GM12874 (cell line): ENCODE data around the gene SEC24D.

Experiments
- TF ChIP-seq, protein P1 (sequence below): IDR thresholded peaks from 2 replicates; pipeline ENCODE4 v1.5.1; 2011; ENCODE audit warnings: low read depth, mild to moderate bottlenecking, control low read depth, low read length, moderate library complexity; ENCODE audit not compliant: insufficient read depth

Gene SEC24D

DNA sequence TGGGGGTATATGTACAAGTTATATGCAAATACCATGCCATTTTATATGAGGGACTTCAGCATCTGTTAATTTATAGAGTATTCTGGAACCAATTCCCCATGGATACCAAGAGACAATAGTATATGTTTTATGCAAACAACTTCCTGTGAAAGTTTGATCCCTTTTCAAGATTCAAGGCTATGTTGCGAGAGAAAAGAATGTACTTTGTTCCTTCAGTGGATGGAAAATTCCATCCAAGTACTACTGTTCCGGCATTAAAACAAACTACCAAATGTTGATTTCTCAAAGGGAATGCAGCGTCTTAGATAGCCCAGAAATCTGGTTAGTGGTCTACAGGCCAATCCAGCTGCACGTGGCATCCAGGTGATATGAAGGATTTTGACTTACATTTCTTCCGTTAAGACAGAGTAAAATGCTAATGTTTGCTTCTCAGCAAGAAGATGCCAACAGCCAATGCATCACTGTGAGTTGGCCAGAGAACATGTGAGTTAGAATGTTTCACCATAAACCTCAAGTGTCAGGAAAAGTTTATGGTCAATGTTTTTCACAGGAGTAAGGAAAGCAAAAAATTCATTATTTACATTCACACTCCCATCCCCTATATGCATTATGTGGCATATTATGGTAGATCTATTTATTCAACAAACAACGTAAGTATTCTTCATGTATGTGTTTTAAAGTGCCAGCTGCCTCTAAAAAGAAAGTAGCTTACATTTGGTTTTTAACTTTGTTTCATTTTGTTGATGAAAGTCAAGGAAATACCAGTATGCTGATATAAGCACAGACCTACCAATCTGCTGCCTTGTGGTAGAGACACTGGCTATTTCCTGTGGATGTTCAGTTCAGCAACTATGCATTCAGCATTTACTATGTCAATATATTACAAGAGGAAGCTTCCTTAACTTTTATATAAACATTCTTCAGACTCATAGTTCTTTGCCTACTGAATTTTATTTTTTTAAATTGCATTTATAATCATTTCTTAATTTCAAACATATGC is 106.3 kb downstream of the SEC24D start:
- TF ChIP-seq, protein P1, sequence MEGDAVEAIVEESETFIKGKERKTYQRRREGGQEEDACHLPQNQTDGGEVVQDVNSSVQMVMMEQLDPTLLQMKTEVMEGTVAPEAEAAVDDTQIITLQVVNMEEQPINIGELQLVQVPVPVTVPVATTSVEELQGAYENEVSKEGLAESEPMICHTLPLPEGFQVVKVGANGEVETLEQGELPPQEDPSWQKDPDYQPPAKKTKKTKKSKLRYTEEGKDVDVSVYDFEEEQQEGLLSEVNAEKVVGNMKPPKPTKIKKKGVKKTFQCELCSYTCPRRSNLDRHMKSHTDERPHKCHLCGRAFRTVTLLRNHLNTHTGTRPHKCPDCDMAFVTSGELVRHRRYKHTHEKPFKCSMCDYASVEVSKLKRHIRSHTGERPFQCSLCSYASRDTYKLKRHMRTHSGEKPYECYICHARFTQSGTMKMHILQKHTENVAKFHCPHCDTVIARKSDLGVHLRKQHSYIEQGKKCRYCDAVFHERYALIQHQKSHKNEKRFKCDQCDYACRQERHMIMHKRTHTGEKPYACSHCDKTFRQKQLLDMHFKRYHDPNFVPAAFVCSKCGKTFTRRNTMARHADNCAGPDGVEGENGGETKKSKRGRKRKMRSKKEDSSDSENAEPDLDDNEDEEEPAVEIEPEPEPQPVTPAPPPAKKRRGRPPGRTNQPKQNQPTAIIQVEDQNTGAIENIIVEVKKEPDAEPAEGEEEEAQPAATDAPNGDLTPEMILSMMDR = no peak

DNA sequence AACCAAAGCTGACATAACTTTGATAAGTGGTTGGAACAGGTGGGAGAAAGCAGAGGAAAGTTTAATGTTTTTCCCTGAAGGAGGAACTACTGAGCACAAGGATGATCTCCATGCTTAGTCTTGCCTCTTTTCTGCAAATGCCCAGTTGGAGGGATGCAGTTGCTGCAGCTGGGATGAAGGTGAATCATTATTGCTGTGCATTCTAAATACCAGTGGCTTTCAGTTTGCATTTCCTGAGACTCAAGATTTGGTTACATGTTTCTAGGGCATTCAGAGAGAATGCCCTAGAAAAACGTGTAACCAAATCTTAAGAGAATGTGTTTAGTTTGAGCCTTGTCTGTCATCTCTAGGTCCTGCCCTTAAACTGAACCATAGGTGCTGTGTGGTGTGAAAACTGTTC is 108.6 kb downstream of the SEC24D start:
- TF ChIP-seq, protein P1 = no peak

GRCh38 chr4:118723369-118723768 is 112.6 kb downstream of the SEC24D start:
- TF ChIP-seq, protein P1 = no peak

DNA sequence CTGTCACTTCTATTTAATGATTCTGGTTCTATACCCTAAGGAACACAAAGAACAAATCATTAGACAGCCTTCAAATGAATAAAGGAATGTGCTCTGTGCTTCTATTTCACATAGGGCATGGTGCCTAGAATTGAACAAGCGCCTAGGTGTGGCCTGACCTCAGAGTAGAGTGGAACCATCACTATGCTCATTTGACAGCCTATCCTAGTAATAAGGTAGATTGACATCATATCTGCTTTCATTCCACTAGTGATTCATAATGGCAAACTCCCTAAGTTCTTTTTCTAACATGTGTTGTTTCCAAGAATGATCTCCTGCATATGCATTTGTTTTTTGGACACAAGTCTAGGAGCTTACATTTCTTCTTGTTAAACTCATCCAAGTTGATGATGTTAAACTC is 114.2 kb downstream of the SEC24D start:
- TF ChIP-seq, protein P1 = no peak

DNA sequence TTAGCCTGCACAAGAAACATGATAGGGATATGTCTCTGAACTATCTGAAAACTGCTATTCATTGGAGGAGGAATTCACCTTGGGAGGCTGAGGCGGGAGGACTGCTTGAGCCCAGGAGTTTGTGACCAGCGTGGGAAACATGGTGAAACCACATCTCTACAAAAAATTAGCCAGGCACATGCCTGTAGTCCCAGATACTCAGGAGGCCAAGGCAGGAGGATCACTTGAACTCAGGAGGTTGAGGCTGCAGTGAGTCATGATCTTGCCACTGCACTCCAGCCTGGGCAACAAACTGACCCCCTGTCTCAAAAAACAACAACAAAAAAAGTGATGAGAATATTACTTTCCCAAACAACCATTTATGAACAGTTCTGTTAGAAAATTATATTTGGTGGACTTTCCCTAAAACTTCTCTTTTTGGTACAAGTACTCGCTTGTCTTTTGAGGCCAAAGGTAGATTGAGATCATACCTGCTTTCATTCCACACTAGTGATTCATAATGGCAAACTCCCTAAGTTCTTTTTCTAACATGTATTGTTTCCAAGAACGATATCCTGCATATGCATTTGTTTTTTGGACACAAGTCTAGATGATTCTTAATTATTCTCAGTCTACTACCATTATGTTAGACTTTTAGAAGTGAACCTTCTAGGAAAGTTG is 117.3 kb downstream of the SEC24D start:
- TF ChIP-seq, protein P1 = no peak

- TF ChIP-seq, protein P1 = no peak
Measured at GRCh38 chr4:118716304-118716703, 119.6 kb downstream of the SEC24D start.

- TF ChIP-seq, protein P1 = no peak
Measured at GRCh38 chr4:118714682-118715081, 121.2 kb downstream of the SEC24D start.
